GM18519 (cell line): ENCODE data around the gene CACNA1C.

Experiments used
- ATAC-seq: cut with Tn5 transposase; IDR thresholded peaks from one replicate; pipeline ENCODE4 v1.9.1; 2021; ENCODE audit warnings: mild to moderate bottlenecking, moderate library complexity; ENCODE audit not compliant: unreplicated experiment, low FRiP score

CACNA1C gene

GRCh38 chr12:2034633-2035430, 18.0 kb upstream of the CACNA1C start:
- ATAC-seq: no peak

GRCh38 chr12:2035431-2036055, 17.2 kb upstream of the CACNA1C start:
- ATAC-seq: no peak

- no peak for ATAC-seq
Measured at GRCh38 chr12:2039034-2039433, 13.8 kb upstream of the CACNA1C start.

- ATAC-seq: no peak
Measured at GRCh38 chr12:2043054-2043453, 9.7 kb upstream of the CACNA1C start.

GRCh38 chr12:2044165-2044564, 8.6 kb upstream of the CACNA1C start:
- ATAC-seq: no peak

GRCh38 chr12:2046957-2047356, 5.8 kb upstream of the CACNA1C start:
- ATAC-seq: no peak

- no peak for ATAC-seq
Measured at GRCh38 chr12:2047752-2048151, 5.0 kb upstream of the CACNA1C start.

GRCh38 chr12:2049604-2050540, 2.9 kb upstream of the CACNA1C start:
- ATAC-seq: no peak

GRCh38 chr12:2051700-2052621, 826 bp upstream of the CACNA1C start:
- no peak for ATAC-seq

- no peak for ATAC-seq
Measured at GRCh38 chr12:2053691-2054090, 904 bp downstream of the CACNA1C start.

GRCh38 chr12:2054091-2055018, 1.6 kb downstream of the CACNA1C start:
- no peak for ATAC-seq

GRCh38 chr12:2057041-2057794, 4.4 kb downstream of the CACNA1C start:
- no peak for ATAC-seq

- no peak for ATAC-seq
Measured at GRCh38 chr12:2057795-2058408, 5.1 kb downstream of the CACNA1C start.

- ATAC-seq: no peak
Measured at GRCh38 chr12:2058837-2059236, 6.0 kb downstream of the CACNA1C start.

GRCh38 chr12:2061402-2061801, 8.6 kb downstream of the CACNA1C start:
- ATAC-seq: no peak

- no peak for ATAC-seq
Measured at GRCh38 chr12:2064071-2064507, 11.3 kb downstream of the CACNA1C start.

GRCh38 chr12:2068653-2069052, 15.9 kb downstream of the CACNA1C start:
- ATAC-seq: no peak
